HG03108 (cell line): ENCODE measurements around the gene PDE9A.

Source experiments
- ATAC-seq: cut with Tn5 transposase; IDR thresholded peaks from one replicate; pipeline ENCODE4 v1.9.1; 2021; ENCODE audit warnings: moderate library complexity; ENCODE audit not compliant: unreplicated experiment

Gene PDE9A

GRCh38 chr21:42815217-42815616 is 161.8 kb downstream of the PDE9A start:
- no peak for ATAC-seq

- no peak for ATAC-seq
Observed at GRCh38 chr21:42818328-42818749, 164.9 kb downstream of the PDE9A start.

DNA sequence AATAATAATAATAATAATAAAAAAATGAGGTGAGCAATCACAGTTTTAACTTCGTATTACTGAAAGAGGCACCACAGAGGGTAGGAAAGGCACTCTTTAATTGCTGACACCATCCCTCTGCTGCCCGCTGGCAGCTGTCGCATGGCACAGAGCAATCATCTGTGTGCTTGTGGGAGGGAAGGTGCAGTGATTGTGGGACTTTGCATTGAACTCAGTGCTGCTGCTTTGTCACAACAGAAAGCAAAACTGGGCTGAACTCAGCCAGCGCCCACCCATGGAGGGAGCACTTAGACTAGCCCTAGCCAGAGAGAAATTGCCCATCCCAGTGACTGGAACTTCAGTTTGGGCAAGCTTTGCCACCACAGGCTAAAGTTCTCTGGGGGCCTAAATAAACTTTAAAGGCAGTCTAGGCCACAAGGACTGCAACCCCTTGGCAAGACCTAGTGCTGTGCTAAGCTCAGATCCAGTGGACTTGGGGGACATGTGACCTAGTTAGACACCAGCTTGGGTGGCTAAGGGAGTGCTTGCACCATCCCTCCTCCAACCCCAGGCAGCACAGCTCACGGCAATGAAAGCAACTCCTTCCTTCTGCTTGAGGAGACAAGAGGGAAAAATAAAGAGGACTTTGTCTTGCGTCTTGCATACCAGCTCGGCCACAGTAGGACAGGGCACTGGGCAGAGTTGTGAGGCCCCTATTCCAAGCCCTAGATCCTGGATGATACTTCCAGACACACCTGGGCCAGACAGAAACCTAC is 166.6 kb downstream of the PDE9A start:
- no peak for ATAC-seq

GRCh38 chr21:42820616-42821465 is 167.4 kb downstream of the PDE9A start:
- ATAC-seq = no peak
